GM10248 (cell line): Measurements from ENCODE around the gene TMEM129.
A peak's percentile ranks its signal among the peaks of the same experiment; 100 is the strongest.

ENCODE experiments used
- CTCF ChIA-PET: fragments of 300-600 bp; sonication (Branson Sonifier 250); formaldehyde crosslinking; extraction: SDS; loops from one replicate; lab custom pipeline; 2021; ENCODE audit warnings: antibody characterized with exemption; lab: Yijun Ruan, JAX
- POLR2A ChIA-PET: fragments of 350-650 bp; sonication (Branson Sonifier 250); formaldehyde crosslinking; extraction: SDS; loops from one replicate; lab custom pipeline; 2020; ENCODE audit warnings: antibody characterized with exemption; lab: Yijun Ruan, JAX
- DNase-seq: peaks from one replicate; pipeline ENCODE4 v3.0.0; 2012; ENCODE audit errors: extremely low spot score
- CTCF ChIP-seq: IDR thresholded peaks from 2 replicates; pipeline ENCODE4 v1.5.1; 2012; ENCODE audit warnings: mild to moderate bottlenecking, low read depth; ENCODE audit errors: extremely low read depth, missing control alignments, control extremely low read depth

Gene TMEM129

GRCh38 chr4:1726146-1726934 is 5.2 kb upstream of the TMEM129 start:
- ChIA-PET POLR2A (no interaction called here), CTCF (interaction anchor here (0.6 to 18.5 kb wide), 22 partner anchors 8 to 370 kb away, joined by 3 to 374 read pairs (median 4); partner anchors contain the start of gene SLBP)
- TF ChIP-seq CTCF: peak; percentile 94
- peak; percentile 84 for DNase-seq

- DNase-seq: no peak
- no peak for TF ChIP-seq CTCF
- POLR2A ChIA-PET: interaction anchor here (0.7 kb wide), 1 partner anchor 11 kb away, joined by 3 read pairs; no protein-coding TSS in a partner anchor
- CTCF ChIA-PET: interaction anchor here (0.8 to 18.5 kb wide), 13 partner anchors 8 to 369 kb away, joined by 3 to 374 read pairs (median 4); partner anchors contain the start of gene SLBP
These were observed 4.4 kb upstream of the TMEM129 start for GRCh38 chr4:1725521-1725920.

GRCh38 chr4:1723131-1723801 is 2.1 kb upstream of the TMEM129 start:
- POLR2A ChIA-PET: interaction anchor here (0.8 to 1.3 kb wide), 3 partner anchors 11 to 27 kb away, joined by 3 to 6 read pairs (median 3); partner anchors contain the start of gene SLBP
- CTCF ChIA-PET: interaction anchor here (0.7 to 18.5 kb wide), 8 partner anchors 8 to 175 kb away, joined by 3 to 374 read pairs (median 4); partner anchors contain the start of gene SLBP
- TF ChIP-seq CTCF: no peak
- peak; percentile 38 for DNase-seq

- peak; percentile 1 for TF ChIP-seq CTCF
- ChIA-PET POLR2A (interaction anchor here (0.8 to 1.3 kb wide), 2 partner anchors 11 to 26 kb away, joined by 3 to 6 read pairs; partner anchors contain the start of gene SLBP), CTCF (interaction anchor here (0.7 to 18.5 kb wide), 8 partner anchors 9 to 176 kb away, joined by 3 to 374 read pairs (median 4); partner anchors contain the start of gene SLBP)
- no peak for DNase-seq
These were observed 1.5 kb upstream of the TMEM129 start for GRCh38 chr4:1722551-1723118.

- ChIA-PET CTCF (interaction anchor here (0.8 to 18.5 kb wide), 7 partner anchors 9 to 187 kb away, joined by 3 to 374 read pairs (median 4); partner anchors contain the start of gene SLBP), POLR2A (interaction anchor here (0.8 to 1.3 kb wide), 4 partner anchors 10 to 28 kb away, joined by 3 to 6 read pairs (median 5); partner anchors contain the start of gene SLBP)
- TF ChIP-seq CTCF: no peak
- peak; percentile 18 for DNase-seq
These were observed 785 bp upstream of the TMEM129 start for GRCh38 chr4:1721666-1722550.
